22Rv1 (cell line): ENCODE results near the gene CCDC146.
A peak's percentile ranks its signal among the peaks of the same experiment; 100 is the strongest.
"Not testable (repeated sequence)": the region's sequence is repeated elsewhere in the genome, so short reads cannot be mapped to it uniquely, and the experiment has no call there.

Source experiments
- H3K27ac ChIP-seq: fragments of 450-650 bp; 2 replicates; pipeline ENCODE4 v1.5.1; 2017
- CTCF ChIP-seq: fragments of 450-650 bp; IDR thresholded peaks from 2 replicates; pipeline ENCODE4 v1.5.1; 2017; ENCODE audit warnings: mild to moderate bottlenecking

The CCDC146 gene, protein sequence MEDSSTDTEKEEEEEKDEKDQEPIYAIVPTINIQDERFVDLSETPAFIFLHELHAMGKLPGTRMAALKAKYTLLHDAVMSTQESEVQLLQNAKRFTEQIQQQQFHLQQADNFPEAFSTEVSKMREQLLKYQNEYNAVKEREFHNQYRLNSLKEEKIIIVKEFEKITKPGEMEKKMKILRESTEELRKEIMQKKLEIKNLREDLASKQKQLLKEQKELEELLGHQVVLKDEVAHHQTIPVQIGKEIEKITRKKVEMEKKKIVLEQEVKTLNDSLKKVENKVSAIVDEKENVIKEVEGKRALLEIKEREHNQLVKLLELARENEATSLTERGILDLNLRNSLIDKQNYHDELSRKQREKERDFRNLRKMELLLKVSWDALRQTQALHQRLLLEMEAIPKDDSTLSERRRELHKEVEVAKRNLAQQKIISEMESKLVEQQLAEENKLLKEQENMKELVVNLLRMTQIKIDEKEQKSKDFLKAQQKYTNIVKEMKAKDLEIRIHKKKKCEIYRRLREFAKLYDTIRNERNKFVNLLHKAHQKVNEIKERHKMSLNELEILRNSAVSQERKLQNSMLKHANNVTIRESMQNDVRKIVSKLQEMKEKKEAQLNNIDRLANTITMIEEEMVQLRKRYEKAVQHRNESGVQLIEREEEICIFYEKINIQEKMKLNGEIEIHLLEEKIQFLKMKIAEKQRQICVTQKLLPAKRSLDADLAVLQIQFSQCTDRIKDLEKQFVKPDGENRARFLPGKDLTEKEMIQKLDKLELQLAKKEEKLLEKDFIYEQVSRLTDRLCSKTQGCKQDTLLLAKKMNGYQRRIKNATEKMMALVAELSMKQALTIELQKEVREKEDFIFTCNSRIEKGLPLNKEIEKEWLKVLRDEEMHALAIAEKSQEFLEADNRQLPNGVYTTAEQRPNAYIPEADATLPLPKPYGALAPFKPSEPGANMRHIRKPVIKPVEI

DNA sequence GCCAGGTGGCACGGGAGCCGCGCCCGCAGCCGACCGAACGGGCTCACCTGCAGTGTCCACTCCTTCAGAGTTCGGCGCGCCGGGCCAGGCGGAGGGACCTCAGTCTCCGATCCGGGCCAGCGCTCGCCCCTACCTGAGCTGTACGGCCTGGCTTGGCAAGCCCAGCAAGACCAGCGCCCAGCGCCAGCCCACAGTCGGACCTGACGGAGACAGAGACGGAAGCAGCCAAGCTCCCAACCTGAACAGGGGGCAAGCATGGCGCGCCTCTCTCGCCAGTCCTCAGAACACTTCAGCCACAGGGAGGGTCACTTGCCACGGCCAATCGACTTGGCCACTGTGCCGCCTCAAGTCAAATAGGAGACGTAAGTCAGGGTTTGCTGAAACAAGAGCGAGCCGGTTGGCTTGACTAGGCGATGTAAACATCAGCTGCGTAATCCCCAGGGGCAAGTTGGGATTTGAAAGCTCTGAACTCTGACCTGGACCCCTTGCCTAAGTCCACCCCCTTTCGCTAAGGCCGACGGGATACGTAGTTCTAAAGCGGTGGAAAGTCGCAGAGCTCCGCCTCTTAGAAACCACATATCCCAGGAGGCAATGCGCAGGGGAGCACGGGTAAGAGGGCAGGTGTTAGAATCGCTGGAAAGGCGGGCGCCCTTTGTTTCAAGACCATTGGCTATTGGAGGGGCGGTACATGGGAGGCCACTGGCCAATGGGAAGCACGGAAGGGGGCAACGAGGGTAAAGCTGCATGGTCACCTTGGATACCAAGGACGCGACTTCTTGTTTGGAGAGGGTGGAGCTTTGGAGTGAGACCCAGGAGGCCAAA, at the start of gene CCDC146:
TSS of gene CCDC146 (plus strand) at position 756 of the 822 bp plus-strand sequence. CDS start 45,054 bp downstream, outside the sequence.
- peak within 1 kb of the TSS; percentile 80 for H3K27ac ChIP-seq

DNA sequence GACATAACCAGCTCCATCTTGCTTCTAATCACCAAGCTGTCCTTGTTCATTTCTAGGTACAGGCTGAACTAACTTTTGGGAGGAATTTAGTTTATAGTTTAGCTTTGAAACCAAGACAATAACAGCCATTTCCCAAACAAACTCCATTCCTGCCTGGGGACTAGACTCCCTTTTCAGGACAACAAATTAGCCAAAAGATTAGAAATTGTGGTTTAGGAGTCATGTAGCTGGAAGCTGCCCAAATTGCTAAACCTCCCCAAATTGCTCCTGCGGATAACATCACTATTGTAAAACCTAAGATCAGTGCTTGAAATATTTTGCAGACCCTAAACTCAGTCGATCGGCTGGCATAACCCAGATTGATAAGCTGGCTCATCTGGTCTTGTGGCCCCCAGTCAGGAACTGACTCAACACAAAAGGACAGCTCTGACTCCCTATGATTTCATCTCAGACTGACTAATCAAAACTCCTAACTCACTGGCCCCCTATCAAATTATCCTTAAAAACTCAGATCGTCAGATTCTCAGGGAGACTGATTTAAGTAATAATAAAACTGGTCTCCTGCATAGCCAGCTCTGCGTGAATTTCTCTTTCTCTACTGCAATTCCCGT, 47.5 kb upstream of the CCDC146 start:
- H3K27ac ChIP-seq, result not testable (repeated sequence)

- not testable (repeated sequence) for H3K27ac ChIP-seq
Observed at GRCh38 chr7:77077060-77077459, 45.4 kb upstream of the CCDC146 start.

DNA sequence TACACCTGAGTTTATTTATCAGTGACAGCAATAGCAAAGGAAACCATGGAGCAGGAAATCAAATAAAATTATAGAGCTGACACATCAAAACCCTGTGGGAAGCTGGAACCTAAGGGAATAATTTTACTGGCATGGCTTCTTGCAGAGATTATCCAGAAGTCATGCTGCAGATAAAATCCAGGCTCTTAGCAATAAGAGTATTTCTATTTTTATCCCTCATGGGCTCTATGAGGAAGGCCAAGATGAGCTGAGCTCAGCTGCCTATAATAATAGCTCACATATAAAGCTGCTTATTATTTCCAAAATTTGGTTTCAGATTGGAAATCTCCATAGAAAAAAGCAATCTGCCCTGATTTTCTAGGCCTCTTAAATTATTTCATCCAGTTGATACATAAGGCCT, 43.3 kb upstream of the CCDC146 start:
- not testable (repeated sequence) for H3K27ac ChIP-seq

DNA sequence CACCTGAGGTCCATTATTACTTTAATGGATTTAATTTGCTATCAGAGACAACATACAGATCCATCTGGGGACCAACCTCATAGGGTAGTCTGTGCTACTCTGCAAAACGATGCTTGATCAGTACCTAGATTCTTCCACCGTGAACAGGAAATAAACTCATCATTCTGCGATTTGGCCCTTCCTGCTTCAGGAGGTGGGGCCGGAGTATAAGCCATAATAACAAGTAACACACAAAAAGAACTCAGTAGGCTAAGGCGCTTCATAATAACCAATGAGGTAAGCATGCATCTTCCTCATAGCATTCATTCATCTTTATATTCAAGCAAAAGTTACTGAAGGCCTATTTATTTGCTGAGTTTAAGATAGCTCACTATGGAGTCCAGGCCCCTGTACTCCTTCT, 42.8 kb upstream of the CCDC146 start:
- H3K27ac ChIP-seq, result not testable (repeated sequence)

- not testable (repeated sequence) for H3K27ac ChIP-seq
Observed at GRCh38 chr7:77080236-77080635, 42.2 kb upstream of the CCDC146 start.

GRCh38 chr7:77082192-77082591, 40.2 kb upstream of the CCDC146 start:
- H3K27ac ChIP-seq, result not testable (repeated sequence)

DNA sequence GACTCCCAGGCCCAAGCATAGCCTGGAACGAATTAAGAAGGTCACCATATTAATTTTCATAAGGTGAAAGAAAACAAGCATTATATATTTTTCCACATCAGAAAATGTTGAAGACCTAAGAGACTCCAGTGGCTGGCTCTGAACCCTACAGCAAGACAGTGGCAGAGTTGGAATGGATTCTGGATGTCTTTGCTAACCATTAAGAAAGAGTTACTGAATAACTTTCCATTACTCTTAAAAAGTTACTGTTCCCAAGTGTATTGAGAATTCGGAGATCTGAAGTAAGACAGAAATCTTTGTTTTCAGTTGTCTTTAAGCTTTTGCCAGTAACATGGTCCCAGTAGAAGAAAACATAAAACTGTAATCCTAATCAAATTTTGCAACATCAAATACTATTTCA, 30.1 kb upstream of the CCDC146 start:
- H3K27ac ChIP-seq, result not testable (repeated sequence)

DNA sequence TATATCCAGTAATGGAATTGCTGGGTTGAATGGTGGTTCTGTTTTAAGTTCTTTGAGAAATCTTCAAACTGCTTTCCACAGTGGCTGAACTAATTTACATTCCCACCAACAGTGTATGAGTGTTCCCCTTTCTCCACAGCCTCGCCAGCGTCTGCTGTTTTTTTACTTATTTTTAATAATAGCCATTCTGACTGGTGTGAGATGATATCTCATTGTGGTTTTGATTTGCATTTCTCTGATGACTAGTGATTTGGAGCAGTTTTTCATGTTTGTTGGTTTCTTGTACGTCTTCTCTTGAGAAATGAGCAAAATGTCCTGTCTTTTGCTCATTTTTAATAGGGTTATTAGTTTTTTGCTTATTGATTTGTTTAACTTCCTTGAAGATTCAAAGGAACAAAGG, 21.9 kb upstream of the CCDC146 start:
- H3K27ac ChIP-seq, result not testable (repeated sequence)

- not testable (repeated sequence) for H3K27ac ChIP-seq
Observed at GRCh38 chr7:77101187-77101586, 21.2 kb upstream of the CCDC146 start.

DNA sequence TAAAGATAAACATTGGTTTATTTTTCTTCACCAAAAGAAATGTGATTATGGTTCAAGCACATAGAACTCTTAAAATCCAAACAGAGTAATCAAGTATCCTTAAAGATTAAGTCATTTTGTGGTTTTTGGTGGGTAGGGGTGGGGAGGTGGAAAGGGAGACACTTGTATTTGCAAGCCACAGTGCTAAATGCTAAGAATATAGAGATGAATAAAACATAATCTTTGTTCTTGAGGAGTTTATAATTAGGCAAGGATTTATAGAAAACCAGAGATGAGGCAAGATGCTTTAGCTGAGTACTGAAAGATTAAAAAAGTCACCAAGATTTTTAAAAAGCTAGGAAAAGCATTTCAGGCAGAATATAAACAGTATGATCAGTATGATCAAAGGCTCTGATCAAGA, 19.7 kb upstream of the CCDC146 start:
- not testable (repeated sequence) for H3K27ac ChIP-seq

- H3K27ac ChIP-seq, result not testable (repeated sequence)
Observed at GRCh38 chr7:77105904-77106303, 16.5 kb upstream of the CCDC146 start.

DNA sequence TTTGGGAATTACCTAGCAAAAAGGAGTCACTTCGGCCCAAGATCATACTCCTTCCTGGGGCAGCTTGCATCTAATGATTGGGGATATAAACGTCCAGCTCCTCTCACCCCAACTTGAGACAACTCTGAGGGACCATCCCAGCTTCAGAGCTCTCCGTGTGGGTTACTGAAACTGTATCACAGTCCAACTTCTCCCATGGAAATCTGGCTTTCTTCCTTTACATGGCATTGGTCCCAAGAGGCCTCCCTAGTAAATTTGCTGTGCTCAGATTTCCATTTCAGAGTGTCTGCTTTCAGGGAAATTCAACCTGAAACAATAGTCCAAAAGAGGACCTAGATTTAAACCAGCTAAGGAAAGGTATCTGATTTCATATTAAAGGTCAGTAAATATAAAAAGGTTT, 14.8 kb upstream of the CCDC146 start:
- not testable (repeated sequence) for H3K27ac ChIP-seq

DNA sequence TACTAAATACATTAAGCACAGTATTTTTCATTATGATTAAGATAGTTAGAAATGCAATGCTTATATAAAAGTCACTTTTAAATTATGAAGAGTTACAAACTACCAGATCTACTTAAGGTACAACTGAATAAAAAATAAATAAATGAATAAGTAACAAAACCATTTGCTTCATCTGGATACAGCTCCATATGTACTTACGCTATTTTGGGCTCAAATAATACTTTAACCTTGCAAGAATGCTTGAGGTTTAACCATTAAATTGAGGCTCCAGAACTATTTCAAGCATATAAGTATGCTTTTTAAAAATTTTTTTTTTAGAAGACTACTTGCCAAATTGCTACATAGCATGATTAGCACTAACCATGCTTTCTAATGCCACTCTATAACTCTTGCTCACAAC, 14.1 kb upstream of the CCDC146 start:
- not testable (repeated sequence) for H3K27ac ChIP-seq

- not testable (repeated sequence) for H3K27ac ChIP-seq
- TF ChIP-seq CTCF, result peak; percentile 35
Observed at GRCh38 chr7:77112719-77113306, 9.6 kb upstream of the CCDC146 start.

DNA sequence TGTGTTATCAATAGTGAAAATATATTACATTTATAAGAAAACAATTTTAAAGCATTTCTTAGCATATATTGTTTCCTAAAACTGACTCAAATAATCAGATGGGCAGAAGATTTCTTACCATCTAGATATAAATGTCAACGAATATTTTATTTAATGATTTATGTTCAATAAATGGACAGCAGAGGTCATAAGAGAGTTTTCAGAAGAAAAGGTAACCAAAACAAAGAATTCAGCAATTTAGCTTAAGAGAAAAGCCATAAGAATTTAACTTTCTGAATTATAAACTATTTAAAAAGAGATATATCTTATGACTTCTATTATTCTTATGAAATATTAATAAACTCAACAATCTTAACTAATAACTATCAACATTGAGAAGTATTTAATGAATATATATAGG, 3.1 kb downstream of the CCDC146 start:
- not testable (repeated sequence) for H3K27ac ChIP-seq

DNA sequence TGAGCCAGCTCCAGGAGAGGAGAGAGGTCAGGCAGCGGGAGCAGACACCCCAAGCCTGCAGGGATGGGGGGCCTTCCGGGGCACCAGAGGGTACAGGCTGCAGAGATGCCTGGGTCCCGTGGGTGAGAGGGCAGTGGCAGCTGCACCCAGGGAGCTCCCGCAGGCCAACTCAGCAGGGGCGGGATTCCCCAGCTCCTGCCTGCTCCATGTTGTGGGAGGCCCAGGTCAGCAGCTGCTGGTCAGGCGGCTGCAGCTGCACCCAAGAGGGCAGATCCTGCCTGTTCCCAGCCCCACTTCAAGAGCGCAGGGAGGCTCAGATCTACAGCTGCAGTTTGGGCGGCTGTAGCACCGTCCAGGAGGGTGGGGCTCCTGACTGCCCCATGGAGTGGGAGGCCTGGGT, 4.6 kb downstream of the CCDC146 start:
- H3K27ac ChIP-seq, result not testable (repeated sequence)

DNA sequence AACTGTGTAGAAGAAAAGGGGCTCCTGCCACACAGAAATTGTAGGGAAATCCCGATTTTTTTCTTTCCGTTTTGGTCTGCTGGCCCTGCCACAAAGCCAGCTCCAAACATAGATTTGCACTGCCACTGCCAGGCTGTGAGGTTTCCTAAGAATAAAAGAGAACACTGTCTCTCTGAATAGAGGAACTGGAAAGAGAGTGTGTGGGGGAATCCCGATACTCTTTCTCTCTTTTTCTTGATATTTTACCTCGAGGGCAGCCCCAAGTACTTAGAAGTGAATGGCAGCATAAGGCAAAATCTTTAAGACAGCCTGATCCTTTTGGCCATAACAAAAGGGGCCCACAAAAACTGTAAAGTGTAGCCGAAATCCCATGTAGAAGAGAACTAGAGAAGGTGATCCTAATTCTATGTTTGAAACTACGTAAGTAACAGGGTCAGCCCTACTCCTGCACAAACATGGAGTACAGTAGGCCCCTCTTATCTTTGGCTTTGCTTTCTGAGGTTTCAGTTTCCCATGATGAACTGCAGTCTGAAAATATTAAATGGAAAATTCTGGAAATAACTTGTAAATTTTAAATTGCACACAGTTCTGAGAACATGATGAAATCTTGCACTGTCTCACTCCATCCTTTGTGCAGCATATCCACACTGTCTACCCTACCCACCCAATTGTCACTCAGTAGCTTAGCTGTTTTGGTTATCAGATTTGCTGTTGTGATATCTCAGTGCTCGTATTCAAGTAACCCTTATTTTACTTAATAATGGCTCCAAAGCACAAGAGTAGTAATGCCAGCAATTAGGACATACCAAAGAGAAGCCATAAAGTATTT, 6.4 kb downstream of the CCDC146 start:
- H3K27ac ChIP-seq, result not testable (repeated sequence)

DNA sequence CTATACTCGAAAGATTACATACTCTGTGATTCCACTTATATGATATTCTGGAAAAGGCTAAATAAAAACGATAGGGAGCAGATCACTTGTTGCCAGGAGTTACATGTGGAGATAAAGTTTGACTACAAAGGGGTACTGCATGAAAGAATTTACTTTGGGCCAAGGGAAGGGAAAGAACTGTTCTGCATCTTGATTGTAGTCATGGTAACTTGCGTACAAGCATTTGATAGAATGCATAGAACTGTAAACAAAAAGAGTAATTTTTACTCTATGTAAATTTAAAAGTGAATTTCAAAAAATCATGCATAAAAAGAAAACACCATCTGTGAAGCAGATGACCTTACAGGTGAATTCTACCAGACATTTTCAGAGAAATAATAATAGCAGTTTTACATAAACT, 9.4 kb downstream of the CCDC146 start:
- not testable (repeated sequence) for H3K27ac ChIP-seq
